GM18508 (cell line): Measurements from ENCODE around the gene CCNYL1.
"Not testable (repeated sequence)": the region's sequence is repeated elsewhere in the genome, so short reads cannot be mapped to it uniquely, and the experiment has no call there.

Experiments
- ATAC-seq: cut with Tn5 transposase; IDR thresholded peaks from one replicate; pipeline ENCODE4 v1.9.1; 2021; ENCODE audit warnings: moderate number of reproducible peaks; ENCODE audit not compliant: insufficient read depth, unreplicated experiment

The CCNYL1 gene

DNA sequence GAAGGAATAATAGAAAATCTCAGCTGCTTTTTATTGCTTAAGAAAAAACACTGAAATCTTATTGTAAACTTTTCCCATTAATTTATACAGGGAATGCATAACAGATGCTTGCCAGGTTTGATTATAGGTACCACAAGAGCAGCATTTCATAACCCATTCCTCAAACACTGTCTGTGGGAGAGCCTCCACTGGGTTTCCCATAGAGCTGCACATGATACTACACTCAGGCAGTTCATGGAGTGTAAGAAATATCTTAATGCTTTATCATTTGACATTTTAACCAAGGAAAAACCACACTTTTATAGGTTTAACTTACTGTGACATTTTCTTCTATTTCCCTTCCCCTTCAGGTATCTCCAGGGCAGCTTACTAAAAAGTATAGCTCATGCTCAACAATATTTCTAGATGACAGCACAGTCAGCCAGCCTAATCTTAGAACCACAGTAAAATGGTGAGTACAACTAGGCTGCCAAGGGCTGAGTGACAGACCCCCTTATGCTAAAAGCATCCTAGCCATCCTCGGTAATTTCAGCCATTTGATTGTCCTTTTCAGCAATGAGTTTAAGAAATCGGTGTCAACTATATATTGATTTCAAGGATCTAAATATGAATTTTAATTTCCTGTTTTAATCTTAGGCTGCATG, 22.3 kb downstream of the CCNYL1 start:
- ATAC-seq, result no peak

DNA sequence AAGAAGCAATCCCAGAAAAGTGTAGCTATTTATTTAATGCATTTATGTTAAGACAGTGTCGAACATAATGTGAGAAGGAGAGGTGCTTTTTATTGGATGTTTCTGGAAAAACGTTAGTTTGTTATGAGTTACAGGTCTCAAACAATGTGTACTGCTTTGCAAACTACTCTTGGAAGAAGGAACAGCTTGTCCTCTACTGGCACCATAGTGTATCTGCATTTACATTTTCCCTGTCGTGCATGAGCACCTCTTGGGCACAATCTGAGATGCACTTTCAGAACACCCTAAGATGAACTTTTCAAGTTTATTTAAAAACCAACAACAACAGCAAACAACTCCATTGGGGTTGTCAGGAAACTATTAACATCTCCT, 22.8 kb downstream of the CCNYL1 start:
- no peak for ATAC-seq

DNA sequence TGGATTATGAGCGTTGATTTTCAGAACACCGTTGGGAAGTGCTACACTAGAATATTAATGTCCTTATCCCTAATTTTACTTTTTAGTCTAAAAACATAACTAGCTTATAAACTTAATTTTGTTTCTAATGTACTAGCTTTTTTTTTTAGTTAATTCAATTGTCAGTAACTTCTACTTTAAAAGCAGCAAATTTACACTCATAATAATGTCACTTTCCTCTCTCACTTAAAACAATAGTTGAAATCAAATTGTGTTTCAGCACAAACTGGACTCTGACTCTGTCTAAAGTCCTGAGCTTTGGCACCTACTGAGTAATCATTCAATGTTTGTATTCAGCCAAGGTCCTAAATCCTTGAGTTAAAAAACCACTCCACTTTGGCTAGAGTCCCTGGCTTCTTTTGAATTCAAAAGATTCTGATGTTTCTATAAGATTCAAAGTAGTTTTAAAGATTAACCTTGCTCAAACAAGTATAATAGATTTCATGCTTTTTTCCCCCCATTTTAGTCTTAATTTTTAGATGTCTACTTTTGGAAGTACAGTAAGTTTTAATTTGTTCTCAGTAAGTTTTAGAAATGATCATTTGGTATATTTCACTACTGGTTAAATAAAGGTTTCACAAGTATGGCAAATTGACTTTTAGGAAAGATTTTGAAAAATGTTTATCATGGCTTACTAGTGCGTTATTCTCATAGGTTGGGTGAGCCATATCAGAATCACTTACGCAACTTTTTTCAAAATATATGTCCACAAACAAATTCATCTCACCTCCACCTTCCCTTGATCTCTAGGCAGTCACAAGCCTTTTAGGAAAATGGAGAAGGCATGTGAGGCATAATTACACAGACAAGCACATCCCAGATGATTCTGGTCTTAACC, 23.4 kb downstream of the CCNYL1 start:
- ATAC-seq, result no peak

DNA sequence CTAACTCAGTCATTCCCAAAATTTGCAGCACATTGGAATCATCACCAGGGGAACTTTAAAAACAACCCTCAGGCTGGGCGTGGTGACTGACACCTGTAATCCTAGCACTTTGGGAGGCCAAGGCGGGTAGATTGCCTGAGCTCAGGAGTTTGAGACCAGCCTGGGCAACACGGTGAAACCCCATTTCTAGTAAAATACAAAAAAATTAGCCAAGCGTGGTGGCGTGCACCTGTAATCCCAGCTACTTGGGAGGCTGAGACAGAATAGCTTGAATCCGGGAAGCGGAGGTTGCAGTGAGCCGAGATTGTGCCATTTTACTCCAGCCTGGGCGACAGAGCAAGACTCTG, 24.0 kb downstream of the CCNYL1 start:
- ATAC-seq, result not testable (repeated sequence)

DNA sequence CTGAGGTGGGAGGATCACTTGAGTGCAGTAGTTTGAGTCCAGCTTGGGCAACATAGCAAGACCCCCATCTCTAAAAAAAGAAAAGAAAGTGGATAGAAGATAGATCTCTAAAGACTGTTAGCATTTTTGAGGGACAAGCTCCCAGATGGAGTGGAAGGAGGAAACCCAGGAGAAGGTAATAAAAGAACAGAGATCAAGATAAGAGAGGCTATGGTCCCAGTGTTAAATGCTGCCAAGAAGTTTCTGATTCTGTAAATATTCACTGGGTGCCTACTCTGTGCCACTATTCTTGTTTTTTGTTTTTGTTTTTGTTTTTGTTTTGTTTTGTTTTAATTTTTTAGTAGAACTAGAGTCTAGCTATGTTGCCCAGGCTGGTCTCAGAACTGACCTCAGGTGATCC, 32.1 kb downstream of the CCNYL1 start:
- ATAC-seq, result no peak

- ATAC-seq, result no peak
These were observed 32.6 kb downstream of the CCNYL1 start for GRCh38 chr2:207744050-207744449.

- no peak for ATAC-seq
These were observed 33.0 kb downstream of the CCNYL1 start for GRCh38 chr2:207744451-207744850.

GRCh38 chr2:207746131-207746530, 34.7 kb downstream of the CCNYL1 start:
- peak; percentile 62 for ATAC-seq

DNA sequence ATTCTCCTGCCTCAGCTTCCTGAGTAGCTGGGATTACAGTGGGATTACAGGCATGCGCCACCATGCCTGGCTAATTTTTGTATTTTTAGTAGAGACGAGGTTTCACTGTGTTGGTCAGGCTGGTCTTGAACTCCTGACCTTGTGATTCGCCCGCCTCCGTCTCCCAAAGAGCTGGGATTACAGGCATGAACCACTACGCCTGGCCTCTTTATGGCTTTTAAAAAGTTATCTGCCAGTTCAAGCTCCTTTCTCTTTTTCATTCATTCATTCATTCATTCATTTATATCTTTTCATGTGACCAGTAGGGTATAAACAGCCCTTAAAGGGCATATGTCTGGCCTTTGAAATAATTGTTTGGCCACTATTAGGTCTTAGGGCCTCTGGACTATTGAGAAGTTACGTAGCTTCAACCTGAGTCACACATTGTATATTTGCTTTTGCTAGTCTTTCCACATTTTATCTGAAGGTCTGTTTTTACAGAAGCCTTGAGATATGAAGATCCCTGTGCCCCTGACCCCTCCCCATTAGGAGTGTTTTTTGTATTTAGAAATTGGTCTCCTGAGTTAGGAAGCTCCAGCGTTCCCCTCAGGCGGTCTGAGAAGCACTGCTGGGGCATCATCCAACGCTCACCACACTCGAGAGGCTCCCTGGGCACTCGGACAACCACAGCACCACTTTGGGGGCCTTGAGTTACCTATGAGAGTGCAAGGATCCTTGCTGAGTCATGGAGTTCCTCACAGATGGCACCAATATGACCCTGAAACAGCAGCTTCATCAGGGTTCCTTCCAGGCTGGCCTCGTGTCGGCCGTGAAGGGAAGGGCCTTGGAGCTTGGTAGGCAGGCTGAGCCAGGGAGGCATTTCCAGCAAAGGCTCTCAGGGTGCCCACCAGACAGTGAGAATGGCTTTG, 36.5 kb downstream of the CCNYL1 start:
- no peak for ATAC-seq

DNA sequence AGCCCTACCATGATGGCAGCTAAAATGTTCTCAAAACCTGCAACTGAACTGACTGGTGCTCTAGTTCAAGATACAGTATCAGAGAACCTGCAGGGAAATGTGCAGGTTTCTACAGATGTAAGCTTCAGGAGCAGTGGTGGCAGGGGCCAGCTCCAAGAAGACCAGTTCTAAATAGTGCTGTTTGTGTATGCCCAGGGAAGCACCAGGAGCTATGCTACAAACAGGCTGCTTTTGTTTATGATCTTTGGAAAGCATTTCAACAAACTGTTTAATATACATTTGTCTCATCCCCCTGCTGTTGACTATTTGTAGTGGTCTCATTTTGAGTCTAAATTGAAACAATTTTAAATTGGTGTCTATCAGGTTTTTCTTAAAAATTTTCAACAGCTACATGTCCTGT, 37.6 kb downstream of the CCNYL1 start:
- no peak for ATAC-seq

GRCh38 chr2:207749873-207750272, 38.4 kb downstream of the CCNYL1 start:
- no peak for ATAC-seq

- ATAC-seq, result no peak
These were observed 38.9 kb downstream of the CCNYL1 start for GRCh38 chr2:207750345-207750744.

DNA sequence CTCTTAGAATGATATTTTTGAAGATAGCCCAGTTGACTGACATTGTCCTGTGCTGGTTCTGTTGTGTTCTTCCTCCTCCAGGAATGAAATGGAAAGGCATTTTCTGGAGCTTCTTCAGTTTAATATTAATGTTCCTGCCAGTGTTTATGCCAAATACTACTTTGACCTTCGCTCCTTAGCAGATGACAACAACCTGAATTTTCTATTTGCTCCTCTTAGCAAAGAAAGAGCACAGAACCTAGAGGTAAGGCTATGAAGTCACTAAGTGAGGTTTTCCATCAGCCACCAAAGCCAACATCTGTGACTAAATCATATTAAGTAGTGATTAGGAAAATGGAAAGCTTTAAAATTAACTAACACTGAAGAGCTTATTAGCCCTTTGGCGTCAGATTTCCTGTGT, 39.4 kb downstream of the CCNYL1 start:
- ATAC-seq, result no peak

DNA sequence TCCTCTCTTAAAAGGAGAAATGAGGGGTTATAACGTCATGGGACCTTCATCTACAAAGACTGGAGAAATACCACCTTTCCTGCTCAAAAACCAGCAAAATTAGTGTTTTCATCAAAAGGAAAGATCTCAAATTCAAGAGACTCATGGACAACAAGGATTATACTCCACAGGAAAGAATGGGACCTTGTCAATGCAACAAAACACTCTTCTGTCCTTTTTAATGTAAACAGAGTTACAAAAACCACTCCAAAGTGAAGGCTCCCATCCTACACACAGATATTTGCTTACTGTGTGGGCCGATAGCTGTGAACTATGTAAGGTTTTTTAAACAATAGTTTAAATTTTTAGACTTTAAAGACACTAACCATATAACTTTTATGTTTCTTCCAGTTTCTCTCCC, 42.2 kb downstream of the CCNYL1 start:
- not testable (repeated sequence) for ATAC-seq

DNA sequence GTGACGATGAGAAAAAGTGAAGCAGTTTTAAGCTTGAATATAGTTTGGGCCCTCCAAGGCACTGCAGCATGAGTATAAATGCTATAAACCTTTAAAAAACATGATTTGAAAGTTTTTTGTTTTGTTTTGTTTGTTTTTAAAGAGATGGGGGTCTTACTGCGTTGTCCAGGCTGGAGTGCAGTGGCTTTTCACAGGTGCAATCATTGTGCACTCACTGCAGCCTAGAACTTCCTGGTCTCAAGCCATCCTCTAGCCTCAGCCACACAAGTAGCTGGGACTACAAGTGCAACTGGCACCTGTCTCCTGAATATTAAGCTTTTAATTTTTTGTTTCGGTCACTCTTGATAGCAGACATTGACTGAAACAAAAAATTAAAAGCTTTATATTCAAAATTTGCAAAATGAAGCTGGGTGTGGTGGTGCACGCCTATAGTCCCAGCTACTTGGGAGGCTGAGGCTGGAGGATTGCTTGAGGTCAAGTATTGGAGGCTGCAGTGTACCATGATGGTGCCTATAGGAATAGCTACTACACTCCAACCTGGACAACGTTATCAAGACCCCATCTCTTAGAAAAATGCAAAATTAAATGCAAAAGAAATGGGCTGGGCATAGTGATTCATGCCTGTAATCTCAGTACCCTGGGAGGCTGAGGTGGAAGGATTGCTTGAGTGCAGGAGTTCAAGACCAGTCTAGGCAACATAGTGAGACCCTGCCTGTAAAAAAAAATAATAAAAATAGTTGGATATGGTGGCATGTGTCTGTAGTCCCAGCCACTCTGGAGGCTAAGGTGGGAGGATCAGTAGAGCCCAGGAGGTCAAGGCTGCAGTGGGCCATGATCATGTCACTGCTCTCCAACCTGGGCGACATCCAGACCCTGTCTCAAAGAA, 43.3 kb downstream of the CCNYL1 start:
- ATAC-seq, result no peak

GRCh38 chr2:207758025-207758424, 46.6 kb downstream of the CCNYL1 start:
- no peak for ATAC-seq

DNA sequence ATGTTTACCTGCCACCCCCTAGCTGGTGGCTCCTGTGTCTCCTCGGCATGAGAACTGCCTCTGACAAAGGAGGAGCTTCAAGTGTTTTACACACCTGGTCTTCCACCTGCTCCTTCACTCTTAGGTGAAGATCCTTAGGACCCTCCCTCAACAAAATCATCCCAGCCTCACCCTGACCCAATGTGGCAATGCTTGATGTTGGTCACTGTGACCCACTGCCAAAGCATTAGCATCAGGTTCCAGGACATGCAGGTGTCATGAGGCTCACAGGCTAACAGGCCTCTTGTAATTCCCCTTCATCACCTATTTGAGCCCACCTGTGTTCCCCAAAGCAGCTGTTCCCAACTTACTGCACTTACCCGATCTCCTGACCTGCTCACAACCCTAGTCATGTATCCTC, 48.5 kb downstream of the CCNYL1 start:
- no peak for ATAC-seq

- no peak for ATAC-seq
These were observed 49.0 kb downstream of the CCNYL1 start for GRCh38 chr2:207760453-207760852.

- ATAC-seq, result not testable (repeated sequence)
These were observed 50.0 kb downstream of the CCNYL1 start for GRCh38 chr2:207761426-207761825.

DNA sequence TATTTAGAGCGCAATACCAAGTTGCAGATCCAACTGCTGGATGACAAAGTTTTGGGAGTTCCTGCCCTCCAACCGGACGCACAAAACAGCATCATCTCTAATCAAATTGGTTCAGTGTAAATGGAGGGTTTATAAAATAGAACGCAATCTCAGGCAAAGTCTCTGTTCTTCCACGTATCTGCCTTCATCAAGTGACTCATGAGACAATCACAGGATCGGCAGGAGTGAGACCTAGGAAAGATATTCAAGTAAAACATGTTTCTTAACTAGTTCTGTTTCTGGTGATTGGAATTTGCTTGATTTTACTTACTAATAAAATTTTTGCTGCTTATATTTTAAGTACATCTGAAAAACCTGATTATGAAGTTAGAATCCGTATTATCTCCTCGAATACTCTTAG, 50.7 kb downstream of the CCNYL1 start:
- ATAC-seq, result no peak
